DMS114 treated with DMSO at 0.1 percent for 48 hours (cell line): ENCODE measurements around the gene NPTX1.

ENCODE experiments used
- DNase-seq: peaks from one replicate; lab custom pipeline; 2025; ENCODE audit not compliant: unreplicated experiment; lab: John Stamatoyannopoulos, UW

Gene NPTX1

GRCh38 chr17:80460429-80460834 is 16.0 kb downstream of the NPTX1 start:
- no peak for DNase-seq

DNA sequence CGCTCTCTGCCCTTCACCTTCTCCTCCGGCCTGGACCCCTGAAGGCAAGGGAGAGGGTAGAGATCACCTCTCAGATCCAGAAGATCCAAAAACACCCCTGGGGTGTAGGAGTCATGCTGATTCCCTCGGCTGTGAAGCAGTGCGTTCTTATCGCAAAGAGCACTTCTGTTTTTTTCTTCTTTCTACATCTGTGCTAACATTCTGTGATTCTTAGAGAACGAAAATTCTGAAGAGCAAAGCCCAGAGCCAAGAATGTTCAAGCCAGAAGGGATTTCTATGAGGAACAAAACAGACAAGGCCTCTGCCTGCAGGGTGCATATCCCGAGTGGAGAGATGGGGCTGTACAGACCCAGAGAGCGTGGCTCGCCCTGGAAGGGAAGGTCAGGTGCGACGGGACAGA is 17.2 kb downstream of the NPTX1 start:
- no peak for DNase-seq

DNA sequence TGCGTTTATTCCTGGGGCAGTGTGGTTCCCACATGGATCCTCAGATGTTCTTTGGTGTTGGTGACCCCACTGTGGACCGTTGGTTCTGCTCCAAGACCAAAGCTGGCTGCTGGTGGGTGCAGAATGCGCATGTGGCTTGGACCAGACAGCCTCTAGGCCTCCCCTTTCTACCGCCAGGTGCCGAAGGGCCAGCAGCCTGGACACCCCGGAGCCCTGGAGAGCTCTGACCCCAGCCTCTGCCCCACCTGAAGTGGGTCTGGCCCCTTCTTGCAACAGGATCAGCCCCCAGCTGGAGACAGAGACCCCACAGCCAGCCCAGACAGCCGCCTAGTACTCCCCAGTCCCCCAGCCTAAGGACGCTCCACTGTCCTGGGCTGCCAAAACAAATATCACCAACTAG is 18.4 kb downstream of the NPTX1 start:
- DNase-seq = no peak

DNA sequence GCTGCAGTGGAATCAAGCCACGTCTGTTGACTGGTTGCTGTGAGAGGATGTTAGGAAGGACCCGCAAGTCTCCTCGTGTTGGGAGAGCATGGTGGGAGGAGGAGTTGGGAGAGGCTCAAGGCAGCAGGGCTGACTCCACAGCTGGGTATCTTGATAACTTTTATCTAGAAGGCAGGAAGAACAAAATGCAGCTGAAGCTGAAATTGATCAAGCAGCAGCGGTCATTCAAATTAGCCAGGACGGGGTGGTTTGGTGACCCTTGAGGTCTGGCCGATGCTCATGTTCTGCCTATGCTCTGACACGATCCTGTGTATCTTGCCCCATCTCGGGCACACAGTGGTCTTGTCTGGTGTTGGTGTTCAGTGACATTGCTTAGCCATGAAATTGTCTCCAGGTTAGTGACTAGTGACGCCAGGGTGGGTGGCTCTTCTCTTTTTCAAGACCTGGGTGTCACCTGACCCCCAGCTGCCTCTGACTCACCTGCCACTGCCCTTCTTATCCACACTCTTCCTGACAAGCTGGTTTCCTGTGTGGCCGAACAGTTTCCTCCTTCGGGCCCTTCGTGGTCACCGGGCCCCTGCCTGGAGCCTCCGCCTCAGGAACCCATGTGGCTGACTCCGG is 19.1 kb downstream of the NPTX1 start:
- DNase-seq = no peak

- no peak for DNase-seq
Observed at GRCh38 chr17:80456465-80457235, 19.8 kb downstream of the NPTX1 start.

- no peak for DNase-seq
Observed at GRCh38 chr17:80455784-80456183, 20.6 kb downstream of the NPTX1 start.

GRCh38 chr17:80455336-80455710 is 21.1 kb downstream of the NPTX1 start:
- no peak for DNase-seq

GRCh38 chr17:80454557-80455335 is 21.7 kb downstream of the NPTX1 start:
- DNase-seq = peak; percentile 83

- DNase-seq = no peak
Observed at GRCh38 chr17:80453998-80454556, 22.3 kb downstream of the NPTX1 start.

GRCh38 chr17:80453126-80453997 is 23.0 kb downstream of the NPTX1 start:
- DNase-seq = no peak

DNA sequence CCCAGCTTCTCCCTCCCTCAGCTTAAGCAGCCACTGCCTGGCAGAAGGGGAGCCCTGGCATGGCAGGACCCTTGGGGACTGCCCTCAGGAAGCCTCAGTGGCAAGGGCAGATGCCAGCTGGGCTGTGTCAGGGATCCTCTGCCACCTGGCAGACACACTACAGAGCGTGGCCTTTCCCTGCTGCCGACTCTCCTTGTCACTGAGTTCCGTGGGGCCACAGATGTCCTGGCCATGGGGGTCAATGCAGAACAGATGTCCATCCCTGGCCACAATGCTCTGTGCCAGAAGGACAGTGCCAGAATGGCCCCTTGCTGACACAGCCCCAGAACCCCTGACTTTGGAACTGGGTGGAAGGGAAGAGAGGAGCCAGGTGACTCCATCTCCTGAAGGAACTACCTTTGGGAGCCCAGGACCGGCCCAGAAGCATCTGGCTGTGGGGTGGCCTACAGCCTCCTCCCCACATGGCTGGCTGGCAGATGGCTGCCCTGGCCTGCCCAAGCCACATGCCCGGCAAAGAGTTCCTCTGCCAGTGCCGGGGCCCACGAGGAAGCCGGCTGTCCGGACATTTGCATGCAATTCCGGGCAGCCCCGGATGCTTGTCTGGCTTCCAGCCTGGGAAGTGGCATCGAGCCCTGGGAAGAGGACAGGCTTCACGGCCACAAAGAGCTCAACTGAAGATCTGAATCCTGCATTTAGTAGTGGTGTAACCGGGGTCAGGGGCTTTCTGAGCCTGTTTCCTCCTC is 24.1 kb downstream of the NPTX1 start:
- DNase-seq = no peak

DNA sequence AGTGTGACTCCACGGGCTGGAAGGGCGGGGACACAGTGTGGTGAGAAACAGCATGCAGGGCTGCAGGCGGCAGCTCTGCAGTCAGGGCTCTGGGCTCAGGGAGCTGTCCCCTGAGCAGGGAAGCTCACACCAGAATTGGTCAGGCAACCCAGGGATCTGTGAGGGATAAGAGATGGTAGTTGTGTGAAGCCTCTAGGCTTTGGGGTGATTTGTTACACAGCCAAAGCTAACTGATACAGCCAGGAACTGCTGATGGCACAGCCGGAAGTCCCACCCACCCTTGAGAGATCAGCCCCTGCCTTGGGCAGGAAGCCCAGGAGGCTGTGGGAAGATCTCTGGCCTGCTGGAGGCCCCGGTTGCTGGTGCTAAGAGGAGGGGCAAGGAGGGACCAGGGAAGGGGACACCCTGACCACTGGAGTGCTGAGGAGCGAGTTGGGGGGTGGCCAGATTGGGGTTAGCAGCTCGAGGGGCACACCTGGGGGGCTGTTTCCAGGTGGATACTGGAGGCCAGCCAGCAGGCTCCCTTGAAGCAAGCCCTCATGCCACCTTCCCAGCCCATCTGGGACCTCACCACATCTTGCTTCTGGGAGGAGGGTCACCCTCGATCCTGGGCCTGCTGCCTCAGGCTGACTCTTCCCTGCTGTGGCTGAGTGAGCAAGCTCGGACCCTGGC is 25.2 kb downstream of the NPTX1 start:
- no peak for DNase-seq

GRCh38 chr17:80449930-80450576 is 26.4 kb downstream of the NPTX1 start:
- no peak for DNase-seq

- DNase-seq = no peak
Observed at GRCh38 chr17:80449194-80449929, 27.0 kb downstream of the NPTX1 start.

GRCh38 chr17:80447790-80448189 is 28.6 kb downstream of the NPTX1 start:
- no peak for DNase-seq

- no peak for DNase-seq
Observed at GRCh38 chr17:80446645-80447405, 29.6 kb downstream of the NPTX1 start.

DNA sequence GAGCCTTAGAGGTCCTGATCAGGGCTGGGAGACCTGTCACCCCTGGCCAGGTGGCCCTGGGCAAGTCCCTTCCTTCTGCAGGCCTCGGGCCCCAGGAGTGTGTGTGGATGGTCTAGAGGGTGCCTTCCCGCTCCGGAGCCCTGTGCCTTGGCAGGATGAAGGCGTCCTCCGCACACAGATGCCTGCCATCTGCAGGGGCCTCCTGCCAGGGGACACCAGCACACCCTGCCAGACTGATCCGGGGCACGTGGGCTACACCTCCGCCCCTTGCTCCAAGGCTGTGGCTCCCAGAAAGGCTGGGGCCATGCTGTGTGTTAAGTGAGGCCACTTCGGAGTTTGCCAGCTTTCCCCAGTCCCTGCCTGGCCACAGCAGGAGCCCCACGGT is 30.7 kb downstream of the NPTX1 start:
- no peak for DNase-seq
